IPS-15b (cell line): ENCODE measurements around the gene FAM117B.
"Not testable (repeated sequence)": the region's sequence is repeated elsewhere in the genome, so short reads cannot be mapped to it uniquely, and the experiment has no call there.

Experiments used
- H3K27me3 ChIP-seq: one replicate; pipeline ENCODE4 v1.6.1; 2013; ENCODE audit warnings: low read length; ENCODE audit not compliant: control insufficient read depth, insufficient read depth
- H3K36me3 ChIP-seq: one replicate; pipeline ENCODE4 v1.6.1; 2013; ENCODE audit warnings: low read length; ENCODE audit not compliant: control insufficient read depth, insufficient read depth
- H3K4me1 ChIP-seq: one replicate; pipeline ENCODE4 v1.6.1; 2013; ENCODE audit warnings: mild to moderate bottlenecking, low read length; ENCODE audit not compliant: control insufficient read depth, insufficient read depth
- H3K4me3 ChIP-seq: one replicate; pipeline ENCODE4 v1.5.1; 2013; ENCODE audit warnings: low read depth, low read length
- H3K9ac ChIP-seq: one replicate; pipeline ENCODE4 v1.6.1; 2013; ENCODE audit warnings: low read depth, mild to moderate bottlenecking, low read length
- H3K9me3 ChIP-seq: one replicate; pipeline ENCODE4 v1.6.1; 2013; ENCODE audit warnings: mild to moderate bottlenecking, low read length; ENCODE audit not compliant: control insufficient read depth, insufficient read depth

Gene FAM117B

GRCh38 chr2:202687276-202687675 is 52.5 kb downstream of the FAM117B start:
- Histone ChIP-seq H3K9me3 (no peaks in the 10 kb centered on the region), H3K4me3 (no peak overlapping the region), H3K9ac (no peak overlapping the region), H3K36me3 (no peaks in the 10 kb centered on the region), H3K4me1 (no peaks in the 10 kb centered on the region), H3K27me3 (no peaks in the 10 kb centered on the region)

- Histone ChIP-seq H3K36me3 (no peaks in the 10 kb centered on the region), H3K4me3 (no peak overlapping the region), H3K9ac (no peak overlapping the region), H3K27me3 (no peaks in the 10 kb centered on the region), H3K9me3 (no peaks in the 10 kb centered on the region), H3K4me1 (no peaks in the 10 kb centered on the region)
These were observed 54.7 kb downstream of the FAM117B start for GRCh38 chr2:202689459-202689858.

GRCh38 chr2:202689898-202690297 is 55.1 kb downstream of the FAM117B start:
- H3K4me3 ChIP-seq, result no peak overlapping the region
- no peaks in the 10 kb centered on the region for H3K4me1 ChIP-seq
- H3K36me3 ChIP-seq, result no peaks in the 10 kb centered on the region
- no peaks in the 10 kb centered on the region for H3K27me3 ChIP-seq
- H3K9me3 ChIP-seq, result no peaks in the 10 kb centered on the region
- H3K9ac ChIP-seq, result no peak overlapping the region

GRCh38 chr2:202690321-202690900 is 55.6 kb downstream of the FAM117B start:
- Histone ChIP-seq H3K9me3 (no peaks in the 10 kb centered on the region), H3K4me1 (no peaks in the 10 kb centered on the region), H3K27me3 (no peaks in the 10 kb centered on the region), H3K36me3 (no peaks in the 10 kb centered on the region), H3K4me3 (no peak overlapping the region), H3K9ac (no peak overlapping the region)

- Histone ChIP-seq H3K4me1 (no peaks in the 10 kb centered on the region), H3K4me3 (no peak overlapping the region), H3K9ac (no peak overlapping the region), H3K9me3 (no peaks in the 10 kb centered on the region), H3K36me3 (no peaks in the 10 kb centered on the region), H3K27me3 (no peaks in the 10 kb centered on the region)
These were observed 58.7 kb downstream of the FAM117B start for GRCh38 chr2:202693503-202693902.

- Histone ChIP-seq H3K36me3 (no peaks in the 10 kb centered on the region), H3K4me3 (no peak overlapping the region), H3K27me3 (no peaks in the 10 kb centered on the region), H3K4me1 (no peaks in the 10 kb centered on the region), H3K9me3 (no peaks in the 10 kb centered on the region), H3K9ac (no peak overlapping the region)
These were observed 60.4 kb downstream of the FAM117B start for GRCh38 chr2:202695166-202695565.

GRCh38 chr2:202700075-202700901 is 65.5 kb downstream of the FAM117B start:
- H3K9ac ChIP-seq, result no peak overlapping the region
- H3K27me3 ChIP-seq, result no peaks in the 10 kb centered on the region
- H3K4me1 ChIP-seq, result no peaks in the 10 kb centered on the region
- no peak overlapping the region for H3K4me3 ChIP-seq
- no peaks in the 10 kb centered on the region for H3K36me3 ChIP-seq
- no peaks in the 10 kb centered on the region for H3K9me3 ChIP-seq

GRCh38 chr2:202703091-202703490 is 68.3 kb downstream of the FAM117B start:
- no peaks in the 10 kb centered on the region for H3K9me3 ChIP-seq
- H3K27me3 ChIP-seq, result no peaks in the 10 kb centered on the region
- H3K4me3 ChIP-seq, result no peak overlapping the region
- no peak overlapping the region for H3K9ac ChIP-seq
- H3K4me1 ChIP-seq, result no peaks in the 10 kb centered on the region
- no peaks in the 10 kb centered on the region for H3K36me3 ChIP-seq

- no peaks in the 10 kb centered on the region for H3K4me1 ChIP-seq
- H3K36me3 ChIP-seq, result no peaks in the 10 kb centered on the region
- H3K9me3 ChIP-seq, result no peaks in the 10 kb centered on the region
- no peak overlapping the region for H3K4me3 ChIP-seq
- no peak overlapping the region for H3K9ac ChIP-seq
- no peaks in the 10 kb centered on the region for H3K27me3 ChIP-seq
These were observed 69.5 kb downstream of the FAM117B start for GRCh38 chr2:202704248-202704647.

- H3K36me3 ChIP-seq, result no peaks in the 10 kb centered on the region
- H3K4me1 ChIP-seq, result no peaks in the 10 kb centered on the region
- H3K27me3 ChIP-seq, result no peaks in the 10 kb centered on the region
- H3K9me3 ChIP-seq, result no peaks in the 10 kb centered on the region
- H3K4me3 ChIP-seq, result no peak overlapping the region
- no peak overlapping the region for H3K9ac ChIP-seq
These were observed 70.8 kb downstream of the FAM117B start for GRCh38 chr2:202705446-202706020.

- H3K9ac ChIP-seq, H3K4me1 ChIP-seq, H3K36me3 ChIP-seq, H3K9me3 ChIP-seq, H3K4me3 ChIP-seq, H3K27me3 ChIP-seq: not testable (repeated sequence)
These were observed 80.5 kb downstream of the FAM117B start for GRCh38 chr2:202714971-202715935.
